ENCODE results near the gene CAMK2A. TPM values are rescaled to one million over a fixed set of nuclear protein-coding genes. Genes with fewer than 3 reads are reported as not detected.

The CAMK2A gene
- total RNA-seq, 4 donors from 2014 or later = 1.2 TPM; not detected in 3

DNA sequence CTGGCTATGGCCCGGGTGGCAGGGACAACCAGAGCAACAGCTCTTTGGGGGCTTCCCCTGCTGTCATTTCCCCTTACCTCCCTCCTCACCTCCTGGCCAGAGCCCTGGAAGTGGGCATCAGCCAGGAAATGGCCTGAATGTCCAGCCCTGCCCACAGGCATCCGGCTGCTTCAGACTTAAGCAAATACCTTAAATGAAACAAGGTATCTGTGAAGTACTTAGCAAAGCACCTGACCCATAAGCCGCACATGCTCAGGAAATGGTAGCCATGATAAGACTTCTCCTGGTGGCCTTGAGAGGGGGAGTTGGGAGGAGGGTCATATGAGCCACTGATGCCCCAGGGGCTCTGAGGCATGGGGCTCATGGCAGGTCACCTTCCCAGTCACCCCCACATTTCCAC, 43.8 kb downstream of the CAMK2A start:
- no peak for DNase-seq
- TF ChIP-seq CTCF (IDR thresholded peaks at IDR 0.05) (no peak), POLR2A (IDR thresholded peaks at IDR 0.05) (no peak)
- Histone ChIP-seq H3K36me3 (no peaks in the 10 kb centered on the region), H3K27ac (no peak overlapping the region), H3K9me3 (no peaks in the 10 kb centered on the region), H3K4me1 (no peaks in the 10 kb centered on the region), H3K4me3 (no peak overlapping the region), H3K27me3 (no peaks in the 10 kb centered on the region)

- TF ChIP-seq CTCF (IDR thresholded peaks at IDR 0.05) (no peak), POLR2A (IDR thresholded peaks at IDR 0.05) (no peak)
- no peak for DNase-seq
- H3K27ac ChIP-seq = no peak overlapping the region
- no peak overlapping the region for H3K4me3 ChIP-seq
- no peaks in the 10 kb centered on the region for H3K9me3 ChIP-seq
- H3K4me1 ChIP-seq = no peaks in the 10 kb centered on the region
- H3K36me3 ChIP-seq = no peaks in the 10 kb centered on the region
- H3K27me3 ChIP-seq = no peaks in the 10 kb centered on the region
Observed at GRCh38 chr5:150245111-150245789, 44.3 kb downstream of the CAMK2A start.

DNA sequence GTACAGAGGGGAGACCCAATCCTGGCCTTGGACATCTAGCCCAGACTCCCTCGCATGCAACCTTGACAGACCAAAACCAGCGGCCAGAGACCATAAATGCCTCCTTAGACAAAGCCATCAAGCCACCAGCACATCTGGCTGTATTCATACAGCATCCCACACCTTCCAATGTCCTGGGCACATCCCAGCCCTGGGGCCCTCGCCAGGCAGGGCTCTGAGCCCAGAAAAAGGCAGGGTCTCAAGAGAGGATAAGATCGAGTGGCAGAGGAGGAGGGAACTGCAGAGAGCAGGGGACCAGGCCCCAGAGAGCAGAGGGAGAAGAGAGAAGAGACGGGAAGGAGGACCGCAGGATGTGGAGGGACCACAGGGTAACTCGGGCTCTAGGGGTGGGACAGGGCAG, 45.4 kb downstream of the CAMK2A start:
- H3K27ac ChIP-seq = no peak overlapping the region
- TF ChIP-seq CTCF (IDR thresholded peaks at IDR 0.05) (no peak), POLR2A (IDR thresholded peaks at IDR 0.05) (no peak)
- no peaks in the 10 kb centered on the region for H3K27me3 ChIP-seq
- no peaks in the 10 kb centered on the region for H3K36me3 ChIP-seq
- no peaks in the 10 kb centered on the region for H3K4me1 ChIP-seq
- no peak overlapping the region for H3K4me3 ChIP-seq
- H3K9me3 ChIP-seq = no peaks in the 10 kb centered on the region
- DNase-seq = no peak

- H3K27me3 ChIP-seq = no peaks in the 10 kb centered on the region
- no peaks in the 10 kb centered on the region for H3K4me1 ChIP-seq
- TF ChIP-seq POLR2A (IDR thresholded peaks at IDR 0.05) (no peak), CTCF (IDR thresholded peaks at IDR 0.05) (no peak)
- no peaks in the 10 kb centered on the region for H3K9me3 ChIP-seq
- no peak for DNase-seq
- H3K36me3 ChIP-seq = no peaks in the 10 kb centered on the region
- H3K27ac ChIP-seq = no peak overlapping the region
- H3K4me3 ChIP-seq = no peak overlapping the region
Observed at GRCh38 chr5:150243590-150243989, 46.0 kb downstream of the CAMK2A start.

DNA sequence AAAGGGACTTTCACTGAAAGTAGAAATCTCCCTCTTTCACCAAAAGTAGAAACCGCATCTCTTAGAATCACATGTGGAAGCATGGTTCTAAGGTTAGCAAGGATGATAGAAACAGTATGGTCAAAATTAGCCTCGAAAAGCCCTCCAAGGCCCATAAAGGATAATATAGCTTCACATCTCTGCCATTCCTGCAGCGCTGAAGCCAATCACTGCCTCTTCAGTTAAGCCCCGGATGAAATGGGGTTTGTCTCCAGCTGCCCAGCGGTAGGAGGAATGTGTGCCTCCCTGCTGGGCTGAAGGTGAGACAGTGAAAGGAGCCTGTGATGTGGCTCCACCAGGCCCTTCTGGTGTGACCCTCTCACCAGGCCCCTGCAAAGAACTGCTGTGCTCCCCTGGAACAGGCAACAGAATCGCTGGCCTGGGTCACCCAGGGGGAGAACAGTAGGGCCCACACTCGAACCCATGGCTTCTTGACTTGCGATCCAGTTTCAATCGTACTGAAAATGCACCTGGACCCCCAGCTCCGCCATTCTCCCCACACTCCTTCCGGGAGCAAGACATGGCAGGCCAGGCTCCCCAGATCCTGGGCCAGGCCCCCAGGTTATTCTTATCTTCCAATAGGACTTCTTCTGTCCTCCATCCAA, 47.2 kb downstream of the CAMK2A start:
- H3K36me3 ChIP-seq = no peaks in the 10 kb centered on the region
- no peak overlapping the region for H3K4me3 ChIP-seq
- H3K27me3 ChIP-seq = no peaks in the 10 kb centered on the region
- no peaks in the 10 kb centered on the region for H3K9me3 ChIP-seq
- no peaks in the 10 kb centered on the region for H3K4me1 ChIP-seq
- no peak overlapping the region for H3K27ac ChIP-seq
- DNase-seq = no peak
- TF ChIP-seq CTCF (IDR thresholded peaks at IDR 0.05) (no peak), POLR2A (IDR thresholded peaks at IDR 0.05) (no peak)

All from Peyer's patch (tissue), 4 donors.